Measurements from ENCODE around the gene CBX5. TPM values are rescaled to one million over a fixed set of nuclear protein-coding genes. Genes with fewer than 3 reads are reported as not detected.

The CBX5 gene
- total and polyA plus RNA-seq, 9 of the 15 experiments (the other 6 are each of a cell fraction or from before 2014, with no cell fraction given) = 32.6 to 102 (median 59.2) TPM

GRCh38 chr12:54296393-54297099 is 16.6 kb upstream of the CBX5 start (continued):
- TF ChIP-seq TCF3 (CRISPR knock-in tag; IDR thresholded peaks at IDR 0.05) (peak; percentile 73), JUND (IDR thresholded peaks at IDR 0.05; ENCODE audit: borderline replicate concordance, low read depth, low read length) (no peak), JUND (tag; IDR thresholded peaks at IDR 0.05; ENCODE audit: borderline replicate concordance, low read depth, low read length) (peak; percentile 36; the same call in 1 of the 3 replicates), BRF1 (IDR thresholded peaks at IDR 0.05; ENCODE audit: borderline replicate concordance, extremely low read depth, insufficient read length) (no peak), U2AF1 (optimal IDR thresholded peaks at IDR 0.05; ENCODE audit: low read depth, low read length) (no peak), HNRNPH1 (optimal IDR thresholded peaks at IDR 0.05; ENCODE audit: low read depth, low read length) (no peak), SREBF1 (IDR thresholded peaks at IDR 0.05; ENCODE audit: borderline replicate concordance, low read depth, low read length) (no peak), ZNF668 (CRISPR knock-in tag; IDR thresholded peaks at IDR 0.05) (no peak), EP400 (IDR thresholded peaks at IDR 0.05) (no peak), CBX8 (IDR thresholded peaks at IDR 0.05; ENCODE audit: borderline replicate concordance, extremely low read depth, low read depth, low read length, poor library complexity, severe bottlenecking) (no peak), MBD1 (CRISPR knock-in tag; IDR thresholded peaks at IDR 0.05) (no peak), SMAD3 (CRISPR knock-in tag; conservative IDR thresholded peaks at IDR 0.05) (no peak), ZMIZ1 (IDR thresholded peaks at IDR 0.05; ENCODE audit: low read depth in 2 of 2, low read length in 2 of 2) (no peak), POLR3G (IDR thresholded peaks at IDR 0.05; ENCODE audit: extremely low read depth, insufficient read length, insufficient replicate concordance) (no peak), BACH1 (tag; IDR thresholded peaks at IDR 0.05) (no peak), DPF2 (IDR thresholded peaks at IDR 0.05) (peak; percentile 57; the same call in 1 of the 2 replicates), RBM39 (optimal IDR thresholded peaks at IDR 0.05; ENCODE audit: low read depth, low read length) (no peak), UBTF (IDR thresholded peaks at IDR 0.05; ENCODE audit: borderline replicate concordance in 1 of 2, low read depth in 2 of 2, low read length in 2 of 2) (no peak), OTX1 (CRISPR knock-in tag; IDR thresholded peaks at IDR 0.05) (no peak), TRIM24 (IDR thresholded peaks at IDR 0.05) (peak in 1 of 2 experiments; percentile 30; a peak in 1 of 4 replicates)
